ENCODE results near the gene MED29. TPM values are rescaled to one million over a fixed set of nuclear protein-coding genes. Genes with fewer than 3 reads are reported as not detected.
A peak's percentile ranks its signal among the peaks of the same experiment; 100 is the strongest.

MED29 gene
- total RNA-seq, 1 experiment from 2014 or later: 35.9 TPM

DNA sequence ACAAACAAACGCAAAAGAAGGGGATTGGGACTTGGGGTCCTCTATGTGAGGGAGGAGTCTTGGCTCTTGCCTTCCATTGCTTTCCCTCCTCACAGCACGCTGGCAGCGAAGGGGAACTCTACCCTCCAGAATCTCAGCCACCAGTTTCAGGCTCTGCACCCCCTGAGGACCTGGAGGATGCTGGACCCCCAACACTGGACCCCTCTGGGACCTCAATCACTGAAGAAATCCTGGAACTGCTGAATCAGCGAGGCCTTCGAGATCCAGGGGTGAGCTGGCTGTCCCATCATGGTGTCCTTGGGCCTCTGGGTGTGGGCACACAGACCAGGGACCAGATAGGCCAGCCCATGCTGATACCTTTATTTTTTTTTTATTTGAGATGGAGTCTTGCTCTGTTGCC is 30.8 kb downstream of the MED29 start:
- in situ Hi-C loops (cut with HindIII; ENCODE audit: low sequenced_read_pairs): no loop called here
- no peak for DNase-seq (ENCODE audit: low spot score)

DNA sequence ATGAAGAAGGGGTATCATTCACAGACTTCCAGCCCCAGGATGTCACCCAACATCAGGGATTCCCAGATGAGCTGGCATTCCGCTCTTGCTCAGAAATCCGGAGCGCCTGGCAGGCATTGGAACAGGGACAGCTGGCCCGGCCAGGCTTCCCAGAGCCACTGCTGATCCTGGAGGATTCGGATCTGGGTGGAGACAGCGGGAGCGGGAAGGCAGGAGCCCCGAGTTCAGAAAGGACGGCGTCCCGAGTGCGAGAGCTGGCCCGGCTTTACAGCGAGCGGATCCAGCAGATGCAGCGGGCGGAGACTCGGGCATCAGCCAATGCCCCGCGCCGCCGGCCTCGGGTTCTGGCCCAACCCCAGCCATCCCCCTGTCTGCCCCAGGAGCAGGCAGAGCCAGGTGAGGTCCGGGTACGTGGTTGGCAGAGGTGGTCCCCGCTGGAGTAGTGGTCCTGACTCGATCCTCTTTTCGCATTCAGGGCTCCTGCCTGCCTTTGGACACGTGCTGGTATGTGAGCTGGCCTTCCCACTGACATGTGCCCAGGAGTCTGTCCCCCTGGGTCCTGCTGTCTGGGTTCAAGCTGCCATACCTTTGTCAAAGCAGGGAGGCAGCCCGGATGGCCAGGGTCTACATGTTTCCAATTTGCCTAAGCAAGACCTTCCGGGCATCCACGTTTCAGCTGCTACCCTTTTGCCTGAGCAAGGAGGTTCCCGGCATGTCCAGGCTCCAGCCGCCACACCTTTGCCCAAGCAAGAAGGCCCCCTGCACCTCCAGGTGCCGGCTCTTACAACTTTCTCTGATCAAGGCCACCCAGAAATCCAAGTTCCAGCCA is 32.3 kb downstream of the MED29 start:
- in situ Hi-C loops (cut with HindIII; ENCODE audit: low sequenced_read_pairs): no loop called here
- no peak for DNase-seq (ENCODE audit: low spot score)

DNA sequence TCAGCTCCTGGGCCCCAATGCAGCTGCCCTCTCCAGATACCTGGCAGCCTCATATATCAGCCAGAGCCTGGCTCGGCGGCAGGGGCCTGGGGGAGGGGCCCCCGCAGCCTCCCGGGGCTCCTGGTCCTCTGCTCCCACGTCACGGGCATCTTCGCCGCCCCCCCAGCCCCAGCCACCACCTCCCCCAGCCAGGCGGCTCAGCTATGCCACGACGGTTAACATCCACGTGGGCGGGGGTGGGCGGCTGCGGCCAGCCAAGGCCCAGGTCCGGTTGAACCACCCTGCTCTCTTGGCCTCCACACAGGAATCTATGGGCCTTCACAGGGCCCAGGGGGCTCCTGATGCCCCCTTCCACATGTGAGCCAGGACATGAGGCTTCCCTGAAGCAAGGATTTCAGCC is 33.8 kb downstream of the MED29 start:
- DNase-seq (ENCODE audit: low spot score): no peak
- in situ Hi-C loops (cut with HindIII; ENCODE audit: low sequenced_read_pairs): no loop called here

DNA sequence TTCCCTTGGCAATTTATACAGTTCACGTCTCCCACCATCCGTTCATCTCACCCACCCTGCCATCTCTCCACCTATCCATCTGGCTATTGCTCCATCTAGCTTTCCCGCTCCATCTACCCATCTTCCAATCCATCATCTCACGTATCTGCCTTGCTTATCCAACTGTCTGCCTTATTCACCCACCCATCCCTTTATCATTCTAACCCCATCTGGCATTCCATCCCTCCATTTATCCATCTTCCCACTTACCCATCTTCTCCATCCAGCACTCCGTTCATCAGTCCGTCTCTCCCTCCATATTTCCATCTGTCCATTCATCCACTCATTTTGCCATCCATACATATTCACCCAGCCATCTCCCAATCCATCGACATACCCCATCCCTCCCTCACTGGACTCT is 34.6 kb downstream of the MED29 start:
- in situ Hi-C loops (cut with HindIII; ENCODE audit: low sequenced_read_pairs): no loop called here
- DNase-seq (ENCODE audit: low spot score): no peak

DNA sequence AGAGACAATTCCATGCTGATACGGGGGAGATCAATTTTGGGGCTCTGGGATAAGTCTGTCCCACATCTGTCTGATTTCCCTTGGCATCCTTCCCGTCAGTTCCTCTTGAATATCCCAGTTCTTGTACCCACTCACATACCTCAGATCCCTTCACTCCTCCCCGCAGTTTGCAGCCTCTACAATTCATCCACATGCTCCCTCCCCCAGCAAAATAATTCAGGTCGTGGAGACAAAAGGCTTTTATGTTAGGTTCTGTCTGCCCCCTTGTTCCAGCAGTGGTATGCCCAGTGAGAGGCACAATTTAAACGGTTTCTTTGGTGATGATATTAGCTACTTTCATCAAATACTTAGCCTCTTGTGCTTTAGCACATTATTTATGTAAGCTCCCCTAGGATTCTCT is 35.0 kb downstream of the MED29 start:
- DNase-seq (ENCODE audit: low spot score): no peak

DNA sequence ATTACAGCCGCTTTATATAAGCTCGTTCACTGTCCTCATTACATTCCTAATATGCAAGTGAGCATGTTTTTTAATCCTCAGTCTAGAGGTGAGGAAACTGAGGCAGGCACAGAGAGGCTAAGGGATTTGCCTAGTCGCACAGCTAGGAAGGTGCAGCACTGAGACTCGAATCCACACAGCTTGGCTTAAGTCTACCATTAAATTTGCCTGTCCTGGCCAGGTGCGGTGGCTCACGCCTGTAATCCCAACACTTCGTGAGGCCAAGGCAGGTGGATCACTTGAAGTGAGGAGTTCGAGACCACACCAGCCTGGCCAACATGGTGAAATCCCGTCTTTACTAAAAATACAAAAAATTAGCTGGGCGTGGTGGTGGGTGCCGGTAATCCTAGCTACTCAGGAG is 36.5 kb downstream of the MED29 start:
- in situ Hi-C loops (cut with HindIII; ENCODE audit: low sequenced_read_pairs): no loop called here
- DNase-seq (ENCODE audit: low spot score): no peak

More for the DNA sequence above, 35.0 kb downstream of the MED29 start:
- in situ Hi-C loops (cut with HindIII; ENCODE audit: low sequenced_read_pairs): no loop called here

DNA sequence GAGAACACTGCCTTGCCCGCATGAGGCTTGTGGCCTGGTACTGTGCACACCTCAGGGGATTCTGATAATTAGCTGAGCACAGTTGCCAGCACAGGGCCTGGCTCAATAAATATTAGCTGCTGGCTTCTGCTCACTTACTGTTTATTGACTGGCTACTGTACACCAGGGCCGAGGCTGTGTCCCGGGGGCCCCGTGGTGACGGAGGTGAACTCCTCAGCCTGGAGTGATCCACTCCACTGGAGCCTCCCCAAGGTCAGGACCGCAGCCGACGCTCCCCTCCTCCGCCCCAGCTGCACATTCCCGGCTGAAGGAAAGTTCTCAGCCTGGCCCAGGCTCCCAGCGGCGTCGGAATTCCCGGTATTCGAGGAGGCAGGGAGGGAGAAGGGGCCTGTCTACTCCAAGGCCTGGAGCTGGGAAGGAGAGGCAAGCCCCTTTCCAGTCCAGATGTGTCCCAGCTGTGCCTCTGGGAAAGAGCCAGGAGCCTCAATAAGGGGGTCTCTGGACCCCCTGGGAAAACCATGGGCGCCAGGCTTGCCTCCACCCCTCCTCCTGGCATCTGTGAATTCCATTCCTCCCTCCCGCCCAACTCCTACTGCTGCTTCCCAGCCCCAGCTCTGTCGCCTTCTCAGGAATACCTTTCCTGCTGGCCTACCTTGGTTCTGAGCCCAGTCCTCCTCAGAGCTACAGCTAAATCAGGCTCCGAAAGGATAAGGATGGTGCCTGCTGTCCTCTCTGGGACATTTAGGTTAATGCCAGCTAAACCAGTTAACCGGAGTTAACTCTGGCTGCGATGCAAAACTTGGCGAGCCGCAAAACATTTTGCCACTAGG is 37.3 kb downstream of the MED29 start:
- DNase-seq (ENCODE audit: low spot score): peak; percentile 48
- in situ Hi-C loops (cut with HindIII; ENCODE audit: low sequenced_read_pairs): no loop called here

DNA sequence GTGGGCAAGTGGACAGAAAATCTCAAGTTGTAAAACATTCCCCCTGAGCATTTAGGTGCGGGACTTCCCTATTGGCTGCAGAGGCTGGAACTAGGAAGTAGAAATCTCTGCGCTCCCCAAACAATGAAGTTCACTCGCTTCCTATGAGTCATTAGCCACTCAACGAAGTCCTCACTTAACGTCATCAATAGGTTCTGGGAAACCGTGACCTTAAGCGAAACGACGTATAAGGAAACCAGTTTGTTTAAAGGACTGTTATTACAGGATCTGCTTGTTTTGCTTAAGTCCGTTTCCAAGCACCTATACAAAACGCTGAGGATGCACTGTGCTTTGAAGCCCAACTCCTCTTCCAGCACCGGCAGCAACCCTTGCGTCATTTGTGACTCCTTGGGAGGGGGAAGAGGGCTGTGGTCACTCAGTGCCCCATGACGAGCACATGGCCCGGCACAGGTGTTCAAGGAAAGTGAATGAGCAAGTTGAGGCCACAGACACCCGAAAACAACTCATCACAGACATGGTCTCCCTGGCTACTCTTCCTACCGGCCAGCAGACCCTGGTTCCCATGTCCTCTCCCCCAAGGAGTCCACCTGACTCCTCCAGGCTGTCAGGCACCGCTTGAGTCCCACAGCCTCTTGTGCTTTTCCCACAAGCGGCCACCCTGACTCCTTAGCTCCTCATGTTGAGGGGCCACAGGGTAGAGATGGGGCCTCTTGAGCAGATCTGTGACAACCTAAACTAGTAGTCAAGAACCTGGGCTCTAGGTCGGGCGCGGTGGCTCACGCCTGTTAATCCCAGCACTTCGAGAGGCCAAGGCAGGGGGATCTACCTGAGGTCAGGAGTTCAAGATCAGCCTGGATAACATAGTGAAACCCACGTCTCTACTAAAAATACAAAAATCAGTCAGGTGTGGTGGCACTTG is 39.8 kb downstream of the MED29 start:
- in situ Hi-C loops (cut with HindIII; ENCODE audit: low sequenced_read_pairs): no loop called here
- peak; percentile 68 for DNase-seq (ENCODE audit: low spot score)

DNA sequence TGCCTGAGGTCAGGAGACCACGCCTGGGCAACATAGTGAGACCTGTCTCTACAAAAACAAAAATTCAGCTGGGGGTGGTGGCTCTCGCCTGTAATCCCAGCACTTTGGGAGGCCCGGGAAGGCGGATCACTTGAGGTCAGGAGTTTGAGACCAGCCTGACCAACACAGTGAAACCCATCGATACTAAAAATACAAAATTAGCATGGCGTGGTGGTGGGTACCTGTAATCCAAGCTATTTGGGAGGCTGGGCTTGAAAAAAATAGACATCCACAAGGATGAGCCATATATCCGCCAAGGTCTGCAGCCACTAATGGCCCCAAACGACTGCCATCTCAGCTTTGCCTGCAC is 41.5 kb downstream of the MED29 start:
- no peak for DNase-seq (ENCODE audit: low spot score)
- in situ Hi-C loops (cut with HindIII; ENCODE audit: low sequenced_read_pairs): no loop called here

DNA sequence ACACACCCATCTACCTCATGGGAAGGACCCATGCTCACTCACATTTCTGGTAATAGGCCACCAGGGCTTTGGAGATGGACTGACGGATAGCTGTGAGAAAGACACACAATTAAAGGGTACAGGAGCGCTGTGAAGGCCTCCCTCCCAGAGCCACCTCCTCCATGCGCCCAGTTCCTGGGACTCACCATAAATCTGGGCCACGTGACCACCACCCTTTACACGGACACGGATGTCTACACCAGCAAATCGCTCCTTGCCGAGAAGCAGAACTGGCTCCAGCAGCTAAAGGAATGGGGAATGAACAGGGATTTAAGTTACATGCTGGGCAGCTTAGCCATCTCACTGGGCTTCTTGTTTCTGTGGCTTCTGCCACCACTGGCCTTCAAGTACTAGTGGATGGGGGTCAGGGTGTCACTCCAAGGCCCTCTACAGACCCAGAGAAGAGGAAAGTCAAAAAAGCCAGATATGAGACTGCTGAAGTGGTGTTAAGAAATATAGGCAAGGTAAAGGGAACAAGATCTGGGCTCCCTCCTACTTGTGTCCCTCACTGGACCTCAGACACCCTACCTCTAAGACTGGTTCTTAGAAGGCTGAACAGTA is 42.4 kb downstream of the MED29 start:
- in situ Hi-C loops (cut with HindIII; ENCODE audit: low sequenced_read_pairs): no loop called here
- DNase-seq (ENCODE audit: low spot score): no peak

DNA sequence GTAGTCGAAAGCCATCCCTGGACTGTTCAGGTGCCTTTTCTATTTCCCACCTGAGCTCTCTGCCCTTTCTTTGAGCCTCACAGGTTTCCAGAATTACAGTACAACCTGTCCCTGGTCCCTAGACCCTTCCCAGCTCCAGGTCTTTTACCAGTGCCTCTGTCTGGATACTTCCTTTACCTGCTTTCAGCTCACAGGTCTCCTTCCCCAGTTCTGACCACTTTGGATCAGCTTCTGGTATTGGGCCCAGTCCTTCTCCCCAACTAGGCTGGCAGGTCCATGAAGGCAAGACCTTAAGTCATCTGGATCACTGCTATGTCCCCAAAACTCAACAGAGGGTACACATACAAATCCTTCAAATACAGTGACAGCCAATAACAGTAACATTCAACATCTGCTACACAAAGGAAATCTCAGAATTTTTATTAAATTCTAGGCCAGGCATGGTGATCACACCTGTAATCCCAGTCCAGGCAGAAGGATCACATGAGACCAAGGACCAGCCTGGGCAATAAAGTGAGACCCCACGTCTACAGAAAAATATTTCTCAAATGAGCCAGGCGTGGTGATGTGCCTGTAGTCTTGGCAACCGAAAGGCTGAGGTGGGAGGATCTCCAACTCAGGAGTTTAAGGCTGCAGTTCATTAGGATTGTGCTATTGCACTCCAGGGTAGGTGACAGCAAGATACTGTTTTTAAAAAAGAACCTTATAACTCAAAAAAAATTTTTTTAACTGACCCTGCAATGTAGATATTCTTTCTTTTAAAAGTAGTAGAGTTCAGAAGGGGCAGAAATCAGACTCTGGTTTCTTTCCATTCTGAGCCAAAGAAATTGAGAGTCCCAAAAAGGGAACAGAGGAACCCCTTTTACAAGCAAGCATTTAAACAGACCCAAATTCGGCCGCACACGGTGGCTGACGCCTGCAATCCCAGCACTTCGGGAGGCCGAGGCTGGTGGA is 43.2 kb downstream of the MED29 start:
- DNase-seq (ENCODE audit: low spot score): no peak
- in situ Hi-C loops (cut with HindIII; ENCODE audit: low sequenced_read_pairs): no loop called here

DNA sequence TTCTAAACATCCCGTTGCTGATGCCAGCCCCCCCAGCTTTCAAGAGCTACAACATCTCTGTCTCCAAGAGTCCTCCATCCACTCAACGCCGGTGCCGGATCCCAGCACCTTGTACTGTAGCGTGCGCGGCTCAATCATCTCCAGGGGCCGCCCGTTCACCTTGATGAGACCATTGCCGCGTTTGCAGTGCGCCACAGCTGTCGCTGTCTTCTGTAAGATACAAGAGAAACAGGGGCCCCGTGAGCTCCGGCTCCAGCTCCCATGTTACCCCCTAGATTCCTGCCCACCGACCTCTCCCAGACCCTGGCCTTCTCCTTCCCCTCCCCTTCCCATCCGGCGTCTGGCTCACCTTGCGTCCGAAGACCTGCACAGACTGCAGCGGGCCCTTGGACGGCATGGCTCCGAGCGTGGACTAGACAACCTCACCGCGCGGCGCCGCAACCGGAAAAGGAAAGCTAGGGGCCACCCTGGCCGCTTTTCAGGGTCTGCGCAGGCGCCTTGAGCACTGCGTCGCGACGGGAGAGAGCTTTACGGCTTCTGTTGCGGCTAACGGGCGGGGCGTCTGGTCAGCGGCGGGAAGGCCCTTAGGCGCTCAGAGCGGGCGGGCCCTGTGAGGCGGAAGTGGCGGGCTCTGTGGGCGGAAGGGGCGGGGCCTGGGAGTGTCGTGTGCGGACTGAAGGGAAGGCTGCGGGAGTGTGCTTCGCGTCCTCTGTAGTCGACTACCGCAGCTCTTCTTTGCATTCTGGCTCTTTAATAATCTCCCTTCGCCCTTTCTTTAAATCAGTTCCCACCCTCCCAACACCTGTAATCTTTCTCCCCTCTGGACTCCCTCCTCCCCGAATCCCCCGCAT is 44.5 kb downstream of the MED29 start, which contains the start of gene RPS16:
RPS16 (minus strand) TSS at position 451 of the 851 bp plus-strand sequence; CDS start at position 397, 54 bp downstream.
- peak; percentile 98 for DNase-seq (ENCODE audit: low spot score)
- in situ Hi-C loops (cut with HindIII; ENCODE audit: low sequenced_read_pairs): no loop called here

DNA sequence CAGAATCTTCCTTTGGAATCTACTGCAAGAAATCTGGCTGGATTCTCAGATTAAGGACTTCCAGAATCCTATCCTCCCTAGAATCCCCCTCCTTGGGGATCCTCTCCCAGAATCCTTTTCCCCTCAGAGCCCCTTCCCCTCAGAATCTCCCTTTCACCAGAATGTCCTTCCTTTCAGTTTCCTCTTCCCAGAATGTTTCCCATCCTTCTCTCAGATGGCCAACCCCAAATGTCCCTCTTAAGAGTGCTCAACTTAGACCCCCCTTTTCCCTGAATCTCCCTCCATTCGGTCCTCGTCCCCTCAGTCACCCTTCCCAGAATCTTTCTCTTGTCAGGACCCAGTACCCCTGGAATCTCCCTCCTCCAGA is 45.2 kb downstream of the MED29 start:
- in situ Hi-C loops (cut with HindIII; ENCODE audit: low sequenced_read_pairs): no loop called here
- no peak for DNase-seq (ENCODE audit: low spot score)

DNA sequence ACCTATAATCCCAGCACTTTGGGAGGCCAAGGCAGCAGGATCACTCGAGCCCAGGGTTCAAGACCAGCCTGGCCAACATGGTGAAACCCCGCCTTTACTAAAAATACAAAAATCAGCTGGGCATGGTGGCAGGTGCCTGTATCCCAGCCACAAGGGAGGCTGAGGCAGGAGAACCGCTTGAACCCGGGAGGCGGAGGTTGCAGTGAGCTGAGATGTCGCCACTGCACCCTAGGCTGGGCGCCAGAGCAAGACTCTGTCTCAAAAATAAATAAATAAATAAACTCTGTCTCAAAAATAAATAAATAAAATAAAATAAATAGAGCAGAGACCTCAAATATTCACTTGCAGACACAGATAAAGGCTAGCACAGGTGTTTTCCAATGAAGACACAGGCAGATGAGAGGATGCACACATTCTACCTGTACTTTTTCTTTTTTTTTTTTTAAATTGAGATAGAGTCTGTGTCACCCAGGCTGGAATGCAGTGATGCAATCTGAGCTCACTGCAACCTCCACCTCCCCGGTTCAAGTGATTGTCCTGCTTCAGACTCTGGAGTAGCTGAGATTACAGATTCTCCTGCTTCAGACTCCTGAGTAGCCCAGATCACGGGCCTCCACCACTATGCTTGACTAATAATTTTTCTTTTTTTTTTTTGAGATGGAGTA is 47.2 kb downstream of the MED29 start:
- in situ Hi-C loops (cut with HindIII; ENCODE audit: low sequenced_read_pairs): no loop called here

DNA sequence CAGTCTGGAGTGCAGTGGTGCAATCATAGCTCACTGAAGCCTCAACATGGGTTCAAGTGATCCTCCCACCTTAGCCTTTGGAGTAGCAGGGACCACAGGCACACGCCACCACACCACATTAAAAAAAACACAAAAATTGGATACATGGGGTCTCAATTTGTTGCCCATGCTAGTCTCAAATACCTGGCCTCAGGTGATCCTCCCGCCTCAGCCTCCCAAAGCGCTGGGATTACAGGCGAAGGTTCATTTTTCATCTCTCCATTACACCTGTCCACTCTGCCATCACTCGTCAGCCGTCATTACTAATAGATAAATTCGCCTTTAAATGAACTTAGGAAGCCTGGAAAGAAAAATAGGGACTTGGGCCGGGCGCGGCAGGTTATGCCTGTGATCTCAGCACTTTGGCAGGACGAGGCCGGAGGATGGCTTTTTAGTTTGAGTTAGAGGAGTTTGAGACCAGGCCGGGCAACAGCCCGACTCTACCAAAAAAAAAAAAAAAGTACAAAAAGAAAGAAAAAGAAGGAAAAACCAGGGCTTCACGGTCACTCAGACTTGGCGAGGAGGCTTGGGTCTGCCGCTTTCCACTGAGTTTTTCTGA is 53.5 kb downstream of the MED29 start:
- in situ Hi-C loops (cut with HindIII; ENCODE audit: low sequenced_read_pairs): no loop called here
- no peak for DNase-seq (ENCODE audit: low spot score)

More for the DNA sequence above, 47.2 kb downstream of the MED29 start:
- DNase-seq (ENCODE audit: low spot score): no peak
